Loucy (cell line): ENCODE results near the gene MALL.
"Not testable (repeated sequence)": the region's sequence is repeated elsewhere in the genome, so short reads cannot be mapped to it uniquely, and the experiment has no call there.

ENCODE experiments used
- H2AFZ ChIP-seq: fragments of 200-600 bp; sonication (generic); 2 replicates; pipeline ENCODE4 v1.6.0; 2016; ENCODE audit warnings: antibody characterized with exemption, mild to moderate bottlenecking, low read length, moderate library complexity
- H3F3A ChIP-seq: fragments of 200-600 bp; 2 replicates; pipeline ENCODE4 v1.6.0; 2016; ENCODE audit warnings: antibody characterized with exemption, low read depth, mild to moderate bottlenecking
- H3K27me3 ChIP-seq: fragments of 200-600 bp; sonication (generic); 2 replicates; pipeline ENCODE4 v1.6.1; 2014; ENCODE audit warnings: low read length, mild to moderate bottlenecking; ENCODE audit not compliant: insufficient read depth, poor library complexity, severe bottlenecking
- H3K36me3 ChIP-seq: fragments of 200-600 bp; sonication (generic); 2 replicates; pipeline ENCODE4 v1.6.1; 2016; ENCODE audit warnings: low read length; ENCODE audit not compliant: insufficient read depth
- H3K4me1 ChIP-seq: fragments of 200-600 bp; sonication (generic); 2 replicates; pipeline ENCODE4 v1.5.1; 2014; ENCODE audit warnings: low read length, mild to moderate bottlenecking; ENCODE audit not compliant: insufficient read depth, poor library complexity, severe bottlenecking
- H3K4me2 ChIP-seq: fragments of 200-600 bp; sonication (generic); 2 replicates; pipeline ENCODE4 v1.6.0; 2014; ENCODE audit warnings: antibody characterized with exemption, low read length, low read depth, mild to moderate bottlenecking; ENCODE audit not compliant: poor library complexity, severe bottlenecking
- H3K4me3 ChIP-seq: fragments of 200-600 bp; sonication (generic); 2 replicates; pipeline ENCODE4 v1.5.1; 2014; ENCODE audit warnings: low read length, mild to moderate bottlenecking, mixed read lengths; ENCODE audit not compliant: poor library complexity, severe bottlenecking
- H3K79me2 ChIP-seq: fragments of 200-600 bp; sonication (generic); 2 replicates; pipeline ENCODE4 v1.6.1; 2014; ENCODE audit warnings: low read length; ENCODE audit not compliant: insufficient read depth
- H3K9ac ChIP-seq: fragments of 200-600 bp; sonication (generic); 2 replicates; pipeline ENCODE4 v1.6.0; 2014; ENCODE audit warnings: mild to moderate bottlenecking, low read depth, low read length, moderate library complexity; ENCODE audit not compliant: poor library complexity, severe bottlenecking
- H3K9me2 ChIP-seq: fragments of 200-600 bp; sonication (generic); replicated peaks from 2 replicates; pipeline ENCODE4 v1.6.1; 2016; ENCODE audit warnings: low read depth, low read length, mixed read lengths
- H3K9me3 ChIP-seq: fragments of 200-600 bp; sonication (generic); 2 replicates; pipeline ENCODE4 v1.6.1; 2014; ENCODE audit warnings: mild to moderate bottlenecking, antibody characterized with exemption, low read length, low read depth; ENCODE audit not compliant: insufficient read depth
- H4K20me1 ChIP-seq: fragments of 200-600 bp; sonication (generic); 2 replicates; pipeline ENCODE4 v1.6.0; 2014; ENCODE audit warnings: antibody characterized with exemption, low read length, mild to moderate bottlenecking; ENCODE audit not compliant: insufficient read depth, poor library complexity, severe bottlenecking
- CTCF ChIP-seq: fragments of 200-600 bp; sonication (generic); conservative IDR thresholded peaks from 2 replicates; pipeline ENCODE4 v1.5.1; 2014; ENCODE audit warnings: mild to moderate bottlenecking, antibody characterized with exemption, low read length
- EZH2phosphoT487 ChIP-seq: fragments of 200-600 bp; IDR thresholded peaks from 2 replicates; pipeline ENCODE4 v1.6.1; 2018; ENCODE audit warnings: antibody characterized with exemption, mild to moderate bottlenecking, moderate library complexity, borderline replicate concordance

Gene MALL

GRCh38 chr2:110097506-110098220 lies 18.0 kb downstream of the MALL start:
- no peak overlapping the region for H3K4me2 ChIP-seq
- H3K9me3 ChIP-seq, result no peaks in the 10 kb centered on the region
- TF ChIP-seq CTCF (no peak), EZH2phosphoT487 (no peak)
- H3K36me3 ChIP-seq, result no peaks in the 10 kb centered on the region
- no peak overlapping the region for H3K4me3 ChIP-seq
- no peaks in the 10 kb centered on the region for H3F3A ChIP-seq
- no peaks in the 10 kb centered on the region for H4K20me1 ChIP-seq
- no peak overlapping the region for H2AFZ ChIP-seq
- no peaks in the 10 kb centered on the region for H3K79me2 ChIP-seq
- no peak overlapping the region for H3K9ac ChIP-seq
- H3K9me2 ChIP-seq, result no peaks in the 10 kb centered on the region
- H3K4me1 ChIP-seq, result peaks cover 28% of the 10 kb centered on the region
- H3K27me3 ChIP-seq, result no peaks in the 10 kb centered on the region

- no peaks in the 10 kb centered on the region for H4K20me1 ChIP-seq
- no peaks in the 10 kb centered on the region for H3K27me3 ChIP-seq
- no peaks in the 10 kb centered on the region for H3K9me3 ChIP-seq
- peaks cover 19% of the 10 kb centered on the region for H3K4me1 ChIP-seq
- no peaks in the 10 kb centered on the region for H3K9me2 ChIP-seq
- H3F3A ChIP-seq, result no peaks in the 10 kb centered on the region
- no peaks in the 10 kb centered on the region for H3K79me2 ChIP-seq
- no peak overlapping the region for H3K4me2 ChIP-seq
- no peak overlapping the region for H2AFZ ChIP-seq
- H3K4me3 ChIP-seq, result no peak overlapping the region
- H3K9ac ChIP-seq, result no peak overlapping the region
- H3K36me3 ChIP-seq, result no peaks in the 10 kb centered on the region
- TF ChIP-seq CTCF (no peak), EZH2phosphoT487 (no peak)
Observed at GRCh38 chr2:110095994-110096633, 19.5 kb downstream of the MALL start.

- not testable (repeated sequence) for H3K4me2 ChIP-seq, H4K20me1 ChIP-seq, H3K4me1 ChIP-seq, H3K36me3 ChIP-seq, H2AFZ ChIP-seq, H3K4me3 ChIP-seq, H3K9me2 ChIP-seq, H3K9ac ChIP-seq, H3F3A ChIP-seq, H3K9me3 ChIP-seq, H3K27me3 ChIP-seq, H3K79me2 ChIP-seq
Observed at GRCh38 chr2:110094884-110095534, 20.6 kb downstream of the MALL start.

DNA sequence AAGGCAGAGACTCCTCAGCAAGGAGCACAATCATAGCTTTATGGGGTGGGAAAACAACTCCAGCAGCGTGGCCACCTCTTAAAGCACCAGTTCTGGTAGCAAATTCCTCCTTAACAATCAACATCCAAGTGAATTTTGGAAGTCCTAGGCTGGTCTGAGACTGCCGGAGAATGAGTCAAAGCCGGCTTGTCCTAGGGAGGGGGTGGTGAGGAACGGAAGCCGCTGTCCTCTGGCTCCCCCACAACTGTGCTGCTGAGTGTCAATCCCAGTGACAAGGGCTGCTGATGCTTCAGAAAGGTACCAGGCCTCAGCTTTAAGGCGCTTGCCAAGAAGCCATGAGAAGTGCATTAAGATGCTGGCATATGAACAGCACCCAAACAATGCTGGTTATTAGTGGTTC lies 21.7 kb downstream of the MALL start:
- H3K9me3 ChIP-seq, H3K79me2 ChIP-seq, H3K4me3 ChIP-seq, H3K27me3 ChIP-seq, H3K36me3 ChIP-seq, H3K9me2 ChIP-seq, H3F3A ChIP-seq, H2AFZ ChIP-seq, H4K20me1 ChIP-seq, H3K4me1 ChIP-seq, H3K9ac ChIP-seq, H3K4me2 ChIP-seq: not testable (repeated sequence)

- not testable (repeated sequence) for H3K9me3 ChIP-seq, H3K27me3 ChIP-seq, H4K20me1 ChIP-seq, H2AFZ ChIP-seq, H3K9me2 ChIP-seq, H3K9ac ChIP-seq, H3K4me2 ChIP-seq, H3K4me1 ChIP-seq, H3K79me2 ChIP-seq, H3F3A ChIP-seq, H3K36me3 ChIP-seq, H3K4me3 ChIP-seq
Observed at GRCh38 chr2:110090164-110090563, 25.5 kb downstream of the MALL start.

- not testable (repeated sequence) for H3K9ac ChIP-seq, H3K9me2 ChIP-seq, H3K9me3 ChIP-seq, H3K4me1 ChIP-seq, H4K20me1 ChIP-seq, H3K4me2 ChIP-seq, H3K79me2 ChIP-seq, H2AFZ ChIP-seq, H3F3A ChIP-seq, H3K4me3 ChIP-seq, H3K27me3 ChIP-seq, H3K36me3 ChIP-seq
Observed at GRCh38 chr2:110083757-110084156, 31.9 kb downstream of the MALL start.
